Neural progenitor cell (in vitro differentiated cells): ENCODE data around the gene RASEF. TPM values are rescaled to one million over a fixed set of nuclear protein-coding genes. Genes with fewer than 3 reads are reported as not detected.

Source experiments
- DNase-seq: peaks from one replicate; pipeline ENCODE4 v3.0.0-alpha.2; 2016; ENCODE audit warnings: low spot score
- H2AFZ ChIP-seq: fragments of 200-600 bp; sonication (generic); replicated peaks from 2 replicates; pipeline ENCODE4 v1.6.1; 2016; ENCODE audit warnings: antibody characterized with exemption
- H3F3A ChIP-seq: fragments of 200-600 bp; sonication (generic); 2 replicates; pipeline ENCODE4 v1.6.1; 2016; ENCODE audit warnings: antibody characterized with exemption, low read depth
- H3K27ac ChIP-seq: fragments of 200-600 bp; sonication (generic); 2 replicates; pipeline ENCODE4 v1.5.1; 2016; ENCODE audit warnings: mild to moderate bottlenecking
- H3K27me3 ChIP-seq: fragments of 200-600 bp; sonication (generic); 2 replicates; pipeline ENCODE4 v1.6.1; 2016; ENCODE audit warnings: mild to moderate bottlenecking, moderate library complexity
- H3K36me3 ChIP-seq: fragments of 200-600 bp; sonication (generic); 2 replicates; pipeline ENCODE4 v1.5.1; 2016
- H3K4me1 ChIP-seq: fragments of 200-600 bp; sonication (generic); 2 replicates; pipeline ENCODE4 v1.6.1; 2016; ENCODE audit warnings: mixed run types
- H3K4me2 ChIP-seq: fragments of 200-600 bp; sonication (generic); 2 replicates; pipeline ENCODE4 v1.6.1; 2016
- H3K4me3 ChIP-seq: fragments of 200-600 bp; sonication (generic); 2 replicates; pipeline ENCODE4 v1.5.1; 2016
- H3K79me2 ChIP-seq: fragments of 200-600 bp; sonication (generic); 2 replicates; pipeline ENCODE4 v1.6.1; 2016; ENCODE audit warnings: low read depth
- H3K9ac ChIP-seq: fragments of 200-600 bp; sonication (generic); 2 replicates; pipeline ENCODE4 v1.6.1; 2016
- H3K9me3 ChIP-seq: fragments of 200-600 bp; sonication (generic); 2 replicates; pipeline ENCODE4 v1.5.1; 2016; ENCODE audit warnings: low read depth
- H4K20me1 ChIP-seq: fragments of 200-600 bp; sonication (generic); 2 replicates; pipeline ENCODE4 v1.6.1; 2016; ENCODE audit warnings: low read depth
- H3K27ac Mint-ChIP-seq: 3 replicates; pipeline ENCODE4 v1.8.0; 2021; ENCODE audit warnings: mixed read lengths
- H3K27me3 Mint-ChIP-seq: 2 replicates; pipeline ENCODE4 v1.8.0; 2022; ENCODE audit warnings: low read depth, mild to moderate bottlenecking, inconsistent platforms, moderate library complexity, mixed read lengths; ENCODE audit not compliant: insufficient read depth
- H3K36me3 Mint-ChIP-seq: 3 replicates; pipeline ENCODE4 v1.8.0; 2021; ENCODE audit warnings: mixed read lengths
- H3K4me1 Mint-ChIP-seq: 3 replicates; pipeline ENCODE4 v1.8.0; 2021; ENCODE audit warnings: mixed read lengths
- H3K4me3 Mint-ChIP-seq: 3 replicates; pipeline ENCODE4 v1.8.0; 2021; ENCODE audit warnings: mild to moderate bottlenecking, moderate library complexity, mixed read lengths
- H3K9me3 Mint-ChIP-seq: 3 replicates; pipeline ENCODE4 v1.8.0; 2020; ENCODE audit warnings: mixed read lengths
- CTCF ChIP-seq: fragments of 200-600 bp; sonication (generic); IDR thresholded peaks from 2 replicates; pipeline ENCODE4 v1.5.1; 2017; ENCODE audit warnings: antibody characterized with exemption, mild to moderate bottlenecking
- EZH2 ChIP-seq: fragments of 200-600 bp; sonication (generic); IDR thresholded peaks from 2 replicates; pipeline ENCODE4 v1.6.1; 2017; ENCODE audit warnings: antibody characterized with exemption, mild to moderate bottlenecking, moderate library complexity
- EZH2phosphoT487 ChIP-seq: fragments of 200-600 bp; sonication (generic); IDR thresholded peaks from 2 replicates; pipeline ENCODE4 v1.6.1; 2017; ENCODE audit warnings: antibody characterized with exemption
- total RNA-seq: library from RNA; depleted of rRNA; stranded (reverse); fragments of >200 nt; gene quantifications from 2 replicates; pipeline ENCODE4 v1.2.3, GENCODE V29; 2015; ENCODE audit warnings: low replicate concordance

Gene RASEF
- total RNA-seq, 1 donor from 2014 or later: 0.21 TPM

GRCh38 chr9:83015897-83016296, 47.0 kb downstream of the RASEF start:
- no peaks in the 10 kb centered on the region for H4K20me1 ChIP-seq
- no peaks in the 10 kb centered on the region for H3K27me3 ChIP-seq
- Mint-ChIP-seq H3K27me3 (no peaks in the 10 kb centered on the region), H3K9me3 (peaks cover 3% of the 10 kb centered on the region), H3K27ac (no peak overlapping the region), H3K4me1 (no peaks in the 10 kb centered on the region), H3K4me3 (no peak overlapping the region), H3K36me3 (no peaks in the 10 kb centered on the region)
- H3F3A ChIP-seq: no peaks in the 10 kb centered on the region
- H3K27ac ChIP-seq: no peak overlapping the region
- H3K9ac ChIP-seq: no peak overlapping the region
- TF ChIP-seq EZH2phosphoT487 (no peak), EZH2 (no peak), CTCF (no peak)
- DNase-seq: no peak
- no peak overlapping the region for H3K4me2 ChIP-seq
- no peaks in the 10 kb centered on the region for H3K79me2 ChIP-seq
- H2AFZ ChIP-seq: no peak overlapping the region
- no peaks in the 10 kb centered on the region for H3K36me3 ChIP-seq
- H3K4me3 ChIP-seq: no peak overlapping the region
- no peaks in the 10 kb centered on the region for H3K9me3 ChIP-seq
- H3K4me1 ChIP-seq: no peaks in the 10 kb centered on the region

GRCh38 chr9:83013867-83014605, 48.9 kb downstream of the RASEF start:
- H3K4me2 ChIP-seq: no peak overlapping the region
- TF ChIP-seq EZH2 (no peak), CTCF (no peak), EZH2phosphoT487 (no peak)

GRCh38 chr9:83012922-83013838, 49.8 kb downstream of the RASEF start:
- no peaks in the 10 kb centered on the region for H3F3A ChIP-seq
- H4K20me1 ChIP-seq: no peaks in the 10 kb centered on the region
- no peaks in the 10 kb centered on the region for H3K4me1 Mint-ChIP-seq
- H3K27me3 ChIP-seq: no peaks in the 10 kb centered on the region
- no peak overlapping the region for H3K4me3 ChIP-seq
- H2AFZ ChIP-seq: no peak overlapping the region
- no peaks in the 10 kb centered on the region for H3K36me3 Mint-ChIP-seq
- no peaks in the 10 kb centered on the region for H3K4me1 ChIP-seq
- TF ChIP-seq CTCF (no peak), EZH2 (no peak), EZH2phosphoT487 (no peak)
- H3K4me2 ChIP-seq: no peak overlapping the region
- no peaks in the 10 kb centered on the region for H3K79me2 ChIP-seq
- no peak for DNase-seq
- H3K4me3 Mint-ChIP-seq: no peak overlapping the region
- peaks cover 3% of the 10 kb centered on the region for H3K9me3 Mint-ChIP-seq
- no peaks in the 10 kb centered on the region for H3K36me3 ChIP-seq
- no peak overlapping the region for H3K9ac ChIP-seq
- no peak overlapping the region for H3K27ac ChIP-seq
- H3K27me3 Mint-ChIP-seq: no peaks in the 10 kb centered on the region
- no peaks in the 10 kb centered on the region for H3K9me3 ChIP-seq
- no peak overlapping the region for H3K27ac Mint-ChIP-seq

More at GRCh38 chr9:83013867-83014605, 48.9 kb downstream of the RASEF start:
- Histone ChIP-seq H3K79me2 (no peaks in the 10 kb centered on the region), H3K4me3 (no peak overlapping the region), H2AFZ (no peak overlapping the region), H3K9me3 (no peaks in the 10 kb centered on the region), H3F3A (no peaks in the 10 kb centered on the region), H3K27me3 (no peaks in the 10 kb centered on the region), H3K27ac (no peak overlapping the region), H4K20me1 (no peaks in the 10 kb centered on the region), H3K4me1 (no peaks in the 10 kb centered on the region), H3K36me3 (no peaks in the 10 kb centered on the region), H3K9ac (no peak overlapping the region)
- Mint-ChIP-seq H3K9me3 (peaks cover 3% of the 10 kb centered on the region), H3K36me3 (no peaks in the 10 kb centered on the region), H3K27me3 (no peaks in the 10 kb centered on the region), H3K27ac (no peak overlapping the region), H3K4me1 (no peaks in the 10 kb centered on the region), H3K4me3 (no peak overlapping the region)
- no peak for DNase-seq
